ENCODE results near the gene DAPK2.

The DAPK2 gene

GRCh38 chr15:63905131-63905530, 141.2 kb downstream of the DAPK2 start:
- Histone ChIP-seq H3K27me3 (ENCODE audit: insufficient read depth, low read depth) (no peaks in the 10 kb centered on the region), H3K27ac (no peak overlapping the region), H3K36me3 (ENCODE audit: insufficient read depth) (no peaks in the 10 kb centered on the region), H3K4me3 (IDR thresholded peaks at IDR 0.05; ENCODE audit: insufficient read depth, low read depth, low read length) (no peak overlapping the region), H2AFZ (ENCODE audit: low read depth) (no peak overlapping the region), H3K79me2 (ENCODE audit: insufficient read depth, low read depth) (no peaks in the 10 kb centered on the region), H3K4me1 (ENCODE audit: low read depth, poor library complexity, severe bottlenecking) (no peaks in the 10 kb centered on the region), H4K20me1 (ENCODE audit: insufficient read depth) (no peaks in the 10 kb centered on the region), H3K9ac (no peak overlapping the region), H3K4me2 (no peak overlapping the region)
- TF ChIP-seq CTCF (conservative IDR thresholded peaks at IDR 0.05; ENCODE audit: low read depth, low read length), result no peak

- Histone ChIP-seq H3K27ac (no peak overlapping the region), H4K20me1 (ENCODE audit: insufficient read depth) (no peaks in the 10 kb centered on the region), H2AFZ (ENCODE audit: low read depth) (no peak overlapping the region), H3K9ac (no peak overlapping the region), H3K79me2 (ENCODE audit: insufficient read depth, low read depth) (no peaks in the 10 kb centered on the region), H3K4me3 (IDR thresholded peaks at IDR 0.05; ENCODE audit: insufficient read depth, low read depth, low read length) (no peak overlapping the region), H3K36me3 (ENCODE audit: insufficient read depth) (no peaks in the 10 kb centered on the region), H3K4me1 (ENCODE audit: low read depth, poor library complexity, severe bottlenecking) (no peaks in the 10 kb centered on the region), H3K4me2 (no peak overlapping the region), H3K27me3 (ENCODE audit: insufficient read depth, low read depth) (no peaks in the 10 kb centered on the region)
- TF ChIP-seq CTCF (conservative IDR thresholded peaks at IDR 0.05; ENCODE audit: low read depth, low read length), result no peak
Observed at GRCh38 chr15:63904042-63904441, 142.2 kb downstream of the DAPK2 start.

DNA sequence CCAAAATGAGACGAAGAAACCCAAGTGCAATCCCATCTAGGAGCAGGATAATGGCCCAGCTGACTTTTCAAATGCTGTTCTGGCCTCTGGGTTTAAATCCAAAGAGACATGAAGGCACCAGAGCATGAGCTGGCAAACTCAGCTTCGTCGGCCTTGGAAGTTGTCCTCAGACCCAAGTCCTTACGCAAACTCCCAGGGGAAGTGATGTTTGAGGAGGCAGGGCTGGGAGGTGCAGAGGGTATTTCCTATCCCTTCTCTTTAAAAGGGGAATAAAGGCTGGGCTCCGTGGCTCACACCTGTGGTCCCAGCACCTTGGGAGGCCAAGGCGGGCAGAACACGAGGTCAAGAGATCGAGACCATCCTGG, 143.6 kb downstream of the DAPK2 start:
- no peak overlapping the region for H3K9ac ChIP-seq
- peaks cover 3% of the 10 kb centered on the region for H3K4me1 ChIP-seq (ENCODE audit: low read depth, poor library complexity, severe bottlenecking)
- H3K27me3 ChIP-seq (ENCODE audit: insufficient read depth, low read depth), result no peaks in the 10 kb centered on the region
- H3K4me2 ChIP-seq, result no peak overlapping the region
- no peaks in the 10 kb centered on the region for H3K79me2 ChIP-seq (ENCODE audit: insufficient read depth, low read depth)
- H2AFZ ChIP-seq (ENCODE audit: low read depth), result no peak overlapping the region
- H3K36me3 ChIP-seq (ENCODE audit: insufficient read depth), result no peaks in the 10 kb centered on the region
- no peak for TF ChIP-seq CTCF (conservative IDR thresholded peaks at IDR 0.05; ENCODE audit: low read depth, low read length)
- H3K27ac ChIP-seq, result no peak overlapping the region
- H3K4me3 ChIP-seq (IDR thresholded peaks at IDR 0.05; ENCODE audit: insufficient read depth, low read depth, low read length), result no peak overlapping the region
- no peaks in the 10 kb centered on the region for H4K20me1 ChIP-seq (ENCODE audit: insufficient read depth)

DNA sequence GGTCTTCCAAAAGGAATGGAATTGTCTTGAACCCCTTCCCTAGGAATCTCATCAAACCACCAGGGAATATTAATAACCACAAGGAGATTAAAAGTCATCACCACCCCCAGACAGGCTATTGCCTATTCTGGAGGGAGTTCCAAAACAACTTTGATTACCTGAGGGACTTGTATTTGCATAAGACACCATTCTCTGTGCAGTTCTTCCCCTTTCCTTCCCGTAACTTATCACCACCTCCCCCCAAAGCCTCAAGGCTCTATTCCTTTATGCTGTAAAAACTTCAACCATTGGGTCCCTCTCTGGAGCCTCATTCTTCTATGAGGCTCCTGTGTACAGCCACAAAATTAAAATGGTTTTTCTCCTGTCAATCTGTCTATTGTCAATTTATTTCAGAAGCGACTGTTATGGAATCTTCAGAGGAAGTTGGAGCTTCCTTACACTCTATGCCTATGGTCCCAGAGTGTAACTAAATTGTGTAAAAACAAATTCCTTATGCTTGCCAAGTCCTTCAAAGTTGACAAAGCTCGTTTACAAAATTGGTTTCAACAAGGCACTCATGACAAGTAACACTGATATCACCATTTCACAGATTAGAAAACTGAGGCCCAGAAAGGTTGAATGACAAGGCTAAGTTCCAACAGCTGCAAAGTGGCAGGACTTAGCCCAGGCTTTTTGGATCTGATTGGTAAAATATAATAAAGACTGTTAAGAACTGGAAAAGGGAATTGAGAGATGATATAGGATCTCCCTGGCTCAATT, 144.2 kb downstream of the DAPK2 start:
- H3K27ac ChIP-seq, result no peak overlapping the region
- no peak for TF ChIP-seq CTCF (conservative IDR thresholded peaks at IDR 0.05; ENCODE audit: low read depth, low read length)
- no peak overlapping the region for H3K9ac ChIP-seq
- no peaks in the 10 kb centered on the region for H3K36me3 ChIP-seq (ENCODE audit: insufficient read depth)
- no peaks in the 10 kb centered on the region for H3K79me2 ChIP-seq (ENCODE audit: insufficient read depth, low read depth)
- no peak overlapping the region for H3K4me3 ChIP-seq (IDR thresholded peaks at IDR 0.05; ENCODE audit: insufficient read depth, low read depth, low read length)
- no peak overlapping the region for H3K4me2 ChIP-seq
- no peaks in the 10 kb centered on the region for H4K20me1 ChIP-seq (ENCODE audit: insufficient read depth)
- H3K4me1 ChIP-seq (ENCODE audit: low read depth, poor library complexity, severe bottlenecking), result peaks cover 9% of the 10 kb centered on the region
- H2AFZ ChIP-seq (ENCODE audit: low read depth), result no peak overlapping the region
- H3K27me3 ChIP-seq (ENCODE audit: insufficient read depth, low read depth), result no peaks in the 10 kb centered on the region

Data from KMS-11 (cell line).